Measurements from ENCODE around the gene CATSPERD.
"Not testable (repeated sequence)": the region's sequence is repeated elsewhere in the genome, so short reads cannot be mapped to it uniquely, and the experiment has no call there.

The CATSPERD gene

DNA sequence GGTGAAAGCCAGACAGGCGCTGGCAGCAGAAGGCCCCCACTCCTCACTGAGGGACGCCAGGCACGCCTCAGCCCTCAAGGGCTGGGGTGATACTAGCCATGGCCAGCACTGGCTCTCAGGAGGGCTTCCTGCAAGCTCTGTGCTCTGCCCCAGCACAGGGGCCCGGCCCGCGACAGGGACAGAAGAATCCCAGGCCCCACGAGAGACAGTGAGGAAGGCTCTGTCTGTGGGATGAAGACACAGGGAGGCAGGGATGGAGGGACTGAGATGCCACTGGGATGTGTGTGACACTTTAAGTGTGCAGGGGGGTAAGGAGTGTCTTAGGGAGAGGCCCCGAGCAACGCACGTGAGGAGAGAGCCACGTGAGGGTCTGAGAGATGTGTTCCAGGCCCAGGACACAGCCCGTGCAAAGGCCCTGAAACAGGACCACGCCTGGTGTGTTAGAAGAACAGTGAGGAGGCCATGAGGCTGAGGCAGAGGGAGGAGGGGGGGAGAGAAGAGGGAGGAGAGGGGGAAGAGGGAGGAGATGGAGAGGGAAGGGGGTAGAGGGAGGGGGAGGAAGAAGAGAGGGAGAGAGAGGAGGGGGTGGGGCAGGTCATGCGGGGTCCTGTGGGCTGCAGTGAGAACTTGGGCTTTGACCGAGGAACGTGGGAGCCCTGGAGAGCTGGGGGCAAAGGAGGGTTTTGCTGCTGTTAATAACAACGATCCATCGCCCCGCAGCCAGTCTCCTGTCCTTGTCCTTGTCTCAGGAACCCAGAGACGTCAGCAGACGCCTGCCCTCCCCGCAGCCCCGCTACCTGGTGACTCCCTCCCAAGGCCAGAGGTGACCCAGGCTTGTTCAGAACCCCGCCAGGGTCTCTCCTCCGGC is 23.2 kb upstream of the CATSPERD start:
- DNase-seq (ENCODE audit: low spot score), result no peak

DNA sequence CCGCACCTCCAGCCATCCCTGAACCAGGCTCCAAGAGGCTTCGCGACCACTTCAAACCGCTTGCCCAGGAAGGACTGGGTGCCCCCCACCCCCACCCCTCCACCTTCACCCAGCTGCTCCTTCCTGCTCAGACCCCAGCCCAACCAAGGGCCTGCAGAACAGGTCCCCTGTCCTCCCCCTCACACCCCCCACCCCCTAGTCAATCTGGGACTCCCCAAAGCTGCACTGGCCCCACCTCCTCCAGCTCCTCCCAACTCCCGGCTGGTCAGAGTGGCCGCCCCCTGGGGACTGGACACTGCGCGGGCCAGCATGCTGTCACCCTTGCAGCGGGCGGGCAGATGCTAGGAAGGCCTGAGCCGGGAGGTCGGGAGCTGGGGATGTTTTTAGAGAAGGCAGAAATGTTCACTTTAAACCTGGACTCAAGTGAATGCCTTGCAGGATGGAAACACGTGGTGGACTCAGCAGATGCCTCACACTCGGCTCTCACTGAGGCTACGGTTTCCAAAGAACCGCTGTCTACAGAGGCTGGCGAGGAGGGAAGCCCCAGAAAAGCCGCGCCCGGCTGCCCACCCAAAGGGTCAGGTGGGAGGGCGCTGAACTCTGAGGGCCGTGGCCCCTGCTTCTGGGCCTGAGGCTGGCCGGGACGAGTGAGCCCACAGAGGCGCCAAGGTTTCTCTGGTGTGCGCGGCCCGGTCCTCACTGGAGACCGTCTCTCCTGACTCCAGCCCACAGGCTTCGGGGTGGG is 22.4 kb upstream of the CATSPERD start:
- DNase-seq (ENCODE audit: low spot score), result no peak

DNA sequence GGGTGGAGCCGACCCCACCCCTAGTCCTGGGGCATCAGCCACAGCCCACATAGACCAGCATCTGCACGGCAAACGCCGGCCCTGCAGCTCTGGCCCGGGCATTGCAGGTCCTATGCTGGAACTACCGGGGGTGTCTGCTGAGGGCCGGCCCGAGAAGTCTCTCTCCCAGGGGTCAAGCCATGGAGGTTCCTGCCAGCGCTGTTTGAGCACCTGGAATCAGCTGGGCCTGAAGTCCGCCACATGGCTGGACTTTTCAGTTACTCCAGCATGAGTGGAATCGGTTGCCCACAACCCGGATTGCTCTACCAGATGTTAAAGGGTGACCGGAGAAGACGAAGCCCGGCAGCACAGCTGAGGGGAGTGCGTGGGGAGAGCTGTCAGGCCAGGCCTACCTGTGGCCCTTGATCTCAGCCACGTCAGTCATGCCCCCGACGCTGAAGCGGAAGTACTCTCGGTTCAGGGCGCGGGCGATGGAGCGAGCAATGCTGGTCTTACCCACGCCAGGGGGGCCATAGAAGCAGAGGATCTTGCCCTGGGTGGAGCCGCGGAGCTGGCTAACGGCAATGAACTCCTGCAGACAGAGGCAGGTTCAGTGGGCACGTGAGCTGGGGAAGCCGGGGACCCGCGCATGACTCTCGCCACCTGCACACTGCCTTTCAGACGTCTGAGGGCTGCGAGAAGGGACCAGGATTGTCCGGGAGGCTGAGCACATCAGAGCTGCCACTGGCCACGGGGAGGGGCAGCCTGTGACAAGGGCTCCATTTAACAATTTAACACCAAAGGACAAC is 21.6 kb upstream of the CATSPERD start:
- DNase-seq (ENCODE audit: low spot score), result no peak

DNA sequence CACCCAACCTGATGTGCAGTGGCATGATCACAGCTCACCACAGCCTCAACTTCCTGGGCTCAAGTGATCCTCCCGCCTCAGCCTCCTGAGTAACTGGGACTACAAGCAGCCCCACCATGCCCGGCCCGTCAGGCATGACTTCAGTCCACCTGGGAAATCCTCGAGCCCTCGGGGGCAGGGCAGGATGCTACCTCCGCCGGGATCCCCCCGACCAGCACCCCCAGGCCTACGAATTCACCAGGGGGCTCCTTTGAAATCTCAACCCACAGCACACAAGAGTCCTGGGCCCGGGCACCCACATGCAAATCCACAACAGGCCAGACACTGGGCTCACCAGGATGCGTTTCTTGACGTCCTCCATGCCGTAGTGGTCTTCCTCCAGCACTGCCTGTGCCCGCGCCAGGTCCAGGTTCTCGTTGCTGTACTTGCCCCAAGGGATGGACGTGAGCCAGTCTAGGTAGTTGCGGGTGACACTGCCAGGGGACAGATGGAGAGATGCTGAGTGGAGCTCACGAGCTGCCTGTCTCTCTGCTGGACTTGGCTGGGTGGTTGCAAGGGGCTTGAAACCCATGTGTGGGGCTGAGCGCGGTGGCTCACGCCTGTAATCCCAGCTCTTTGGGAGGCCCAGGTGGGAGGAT is 19.9 kb upstream of the CATSPERD start:
- no peak for DNase-seq (ENCODE audit: low spot score)

DNA sequence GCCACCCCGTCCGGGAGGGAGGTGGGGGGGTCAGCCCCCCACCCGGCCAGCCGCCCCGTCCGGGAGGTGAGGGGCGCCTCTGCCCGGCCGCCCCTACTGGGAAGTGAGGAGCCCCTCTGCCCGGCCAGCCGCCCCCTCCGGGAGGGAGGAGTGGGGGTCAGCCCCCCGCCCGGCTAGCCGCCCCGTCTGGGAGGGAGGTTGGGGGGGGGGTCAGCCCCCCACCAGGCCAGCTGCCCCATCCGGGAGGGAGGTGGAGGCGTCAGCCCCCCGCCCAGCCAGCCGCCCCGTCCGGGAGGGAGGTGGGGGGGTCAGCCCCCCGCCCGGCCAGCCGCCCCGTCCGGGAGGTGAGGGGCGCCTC is 18.4 kb upstream of the CATSPERD start:
- DNase-seq (ENCODE audit: low spot score), result not testable (repeated sequence)

DNA sequence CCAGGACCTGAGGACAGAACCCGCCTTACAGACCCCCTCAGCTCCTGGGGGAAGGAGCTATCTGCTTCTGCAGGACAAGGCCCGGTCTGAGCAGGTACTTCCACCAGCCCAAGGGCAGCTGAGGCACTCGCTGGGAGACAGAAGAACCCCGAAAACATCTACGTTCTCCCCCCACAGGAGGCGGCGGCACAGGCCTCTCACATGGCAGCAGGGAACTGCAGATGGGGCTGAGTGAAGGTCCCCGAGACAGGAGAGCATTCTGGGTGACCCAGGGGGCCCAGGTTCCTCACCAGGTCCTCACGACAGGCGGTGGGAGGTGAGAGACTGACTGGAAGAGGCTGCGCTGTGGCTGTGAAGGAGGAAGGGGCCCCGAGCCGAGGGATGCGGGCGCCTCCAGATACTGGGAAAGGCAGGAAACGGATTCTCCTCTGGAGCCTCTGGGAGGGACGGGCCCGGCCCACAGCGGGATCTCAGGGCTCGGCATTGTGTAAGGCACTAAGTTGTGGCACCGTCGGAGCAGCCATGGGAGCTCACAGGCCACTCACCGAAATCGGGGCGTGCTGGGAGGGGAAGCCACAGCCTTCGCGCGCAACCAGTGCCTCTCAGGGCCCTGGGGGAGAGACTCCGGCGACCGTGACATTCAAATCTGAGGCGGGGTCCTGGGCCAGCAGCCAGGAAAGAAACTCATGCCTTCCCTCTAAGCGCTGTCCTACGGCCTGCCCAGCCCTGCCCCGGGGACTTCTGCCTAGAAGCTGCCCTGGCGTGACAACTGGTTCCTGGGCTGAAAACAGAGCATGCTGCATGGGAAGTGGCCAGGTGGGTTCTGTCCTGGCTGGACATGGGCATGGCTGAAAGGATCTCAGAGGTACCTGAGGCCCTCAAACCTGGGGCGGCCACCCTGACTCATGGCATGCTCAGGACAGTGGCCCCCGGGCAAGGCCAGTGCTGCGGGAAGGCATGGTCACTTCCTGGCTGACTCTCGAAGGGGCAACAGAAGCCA is 16.3 kb upstream of the CATSPERD start:
- no peak for DNase-seq (ENCODE audit: low spot score)

DNA sequence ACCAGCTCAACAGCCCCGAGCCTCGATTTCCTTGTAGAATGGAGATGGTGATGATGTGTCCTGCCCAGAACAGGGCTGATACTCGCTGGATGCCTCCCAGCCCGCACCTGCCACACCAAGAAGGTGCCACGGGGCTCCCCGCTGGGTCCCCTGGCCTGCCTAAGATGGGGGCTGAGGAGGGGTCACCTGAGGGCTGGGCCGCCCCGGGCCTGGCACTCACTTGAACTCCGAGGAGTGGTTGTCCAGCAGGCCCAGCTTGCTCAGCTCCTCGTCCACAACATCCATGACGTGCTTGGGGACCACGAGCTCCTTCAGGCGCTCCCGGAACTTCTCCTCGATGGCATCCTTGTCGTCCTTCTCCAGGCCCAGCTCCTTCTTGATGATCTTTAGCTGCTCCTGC is 14.9 kb upstream of the CATSPERD start:
- no peak for DNase-seq (ENCODE audit: low spot score)

DNA sequence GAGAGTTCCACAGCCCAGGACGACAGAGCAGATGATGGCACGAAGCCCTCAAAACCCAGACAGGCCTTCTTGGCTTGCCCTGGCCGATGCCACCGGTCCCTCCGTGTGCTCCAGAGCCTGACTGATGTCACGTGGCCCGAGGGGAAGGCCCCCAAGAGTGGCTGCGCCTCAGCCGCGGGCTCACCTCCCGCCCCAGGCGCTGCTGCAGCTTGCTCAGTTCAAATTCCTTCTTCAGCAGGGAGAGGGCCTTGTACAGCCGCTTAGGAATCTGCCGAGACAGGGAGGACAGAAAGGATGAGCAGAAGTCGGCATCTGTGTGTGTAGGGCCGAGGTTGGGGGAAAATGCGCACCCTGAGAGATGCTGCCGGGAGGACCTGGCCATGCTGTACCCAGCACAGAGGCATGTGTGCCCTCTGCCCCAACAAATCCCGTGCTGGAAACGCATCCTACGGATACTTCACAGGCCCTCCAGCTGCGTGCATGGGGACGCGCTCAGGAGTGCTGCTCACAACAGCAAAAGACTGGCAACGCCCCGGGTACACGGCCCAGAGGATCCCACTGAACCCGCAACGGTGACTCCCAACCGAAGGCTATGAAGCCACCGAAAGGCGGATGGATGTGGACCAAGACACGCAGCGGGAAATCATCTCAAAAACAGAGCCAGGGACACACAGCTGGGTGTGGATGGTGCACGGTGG is 13.4 kb upstream of the CATSPERD start:
- DNase-seq (ENCODE audit: low spot score), result no peak

DNA sequence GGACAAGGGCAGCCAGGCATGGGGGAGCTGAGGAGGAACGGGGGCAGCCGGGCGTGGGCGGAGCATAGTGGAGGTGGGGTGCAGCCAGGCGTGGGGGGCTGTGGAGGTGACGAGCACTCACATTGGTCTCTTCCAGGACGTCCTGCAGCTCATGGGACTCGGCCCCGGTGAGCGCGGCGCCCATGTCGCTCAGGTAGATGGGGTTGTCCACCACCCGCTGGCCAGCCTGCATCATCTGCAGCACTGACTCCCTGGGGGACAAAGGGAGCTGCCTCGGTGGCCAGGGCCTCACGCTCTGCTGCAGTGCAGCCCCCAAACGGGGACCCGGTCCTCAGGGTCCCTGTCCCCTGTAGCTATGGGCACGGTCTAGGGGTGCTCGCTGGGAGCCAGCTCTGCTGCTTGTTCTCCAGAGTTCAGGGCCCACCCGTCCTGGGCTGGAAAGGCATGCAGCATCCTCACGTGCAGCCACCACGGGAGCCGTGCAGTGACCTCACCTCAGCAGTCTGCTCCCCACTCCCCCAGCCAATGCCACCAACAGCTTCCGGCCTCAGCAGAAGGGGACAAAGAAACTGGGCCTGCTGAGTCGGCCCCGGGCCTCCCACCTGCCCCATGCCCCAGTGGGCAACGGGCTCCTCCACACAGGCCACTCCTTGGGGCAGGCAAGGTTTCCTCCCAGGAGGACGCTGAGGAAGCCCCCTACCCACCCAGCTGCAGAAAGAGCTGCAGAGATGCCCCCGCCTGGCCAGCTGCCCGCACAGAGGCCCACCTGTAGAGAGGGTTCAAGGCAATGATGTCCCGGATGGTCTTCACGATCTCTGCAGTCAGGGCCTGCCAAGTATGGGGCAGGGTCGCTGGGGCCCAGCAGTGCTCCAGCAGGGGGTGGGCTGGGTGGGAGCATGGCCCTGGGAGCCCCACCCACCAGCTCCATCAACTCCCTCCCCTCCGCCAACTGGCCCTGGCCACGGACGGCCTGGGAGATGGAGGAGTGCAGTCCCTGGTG is 12.6 kb upstream of the CATSPERD start:
- DNase-seq (ENCODE audit: low spot score), result no peak

DNA sequence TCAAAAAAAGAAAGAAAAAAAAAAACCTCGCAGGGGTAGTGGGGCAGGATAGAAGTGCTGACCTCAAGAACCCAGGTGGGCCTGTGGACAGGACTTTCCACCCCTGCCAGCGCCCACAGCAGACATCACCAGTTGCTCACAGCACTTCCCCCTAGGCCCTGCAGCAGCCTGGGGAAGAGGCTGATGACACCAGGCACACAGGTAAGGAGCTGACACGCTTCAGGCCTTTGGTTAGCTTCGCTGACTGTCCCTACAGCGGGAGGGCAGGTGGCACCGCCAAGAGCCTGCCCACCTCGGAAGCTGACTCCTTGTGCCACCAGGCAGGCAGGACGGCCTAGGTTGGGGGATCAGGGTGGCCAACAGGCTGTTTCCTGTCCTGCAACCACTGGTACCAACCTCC is 9.4 kb upstream of the CATSPERD start:
- DNase-seq (ENCODE audit: low spot score), result no peak

DNA sequence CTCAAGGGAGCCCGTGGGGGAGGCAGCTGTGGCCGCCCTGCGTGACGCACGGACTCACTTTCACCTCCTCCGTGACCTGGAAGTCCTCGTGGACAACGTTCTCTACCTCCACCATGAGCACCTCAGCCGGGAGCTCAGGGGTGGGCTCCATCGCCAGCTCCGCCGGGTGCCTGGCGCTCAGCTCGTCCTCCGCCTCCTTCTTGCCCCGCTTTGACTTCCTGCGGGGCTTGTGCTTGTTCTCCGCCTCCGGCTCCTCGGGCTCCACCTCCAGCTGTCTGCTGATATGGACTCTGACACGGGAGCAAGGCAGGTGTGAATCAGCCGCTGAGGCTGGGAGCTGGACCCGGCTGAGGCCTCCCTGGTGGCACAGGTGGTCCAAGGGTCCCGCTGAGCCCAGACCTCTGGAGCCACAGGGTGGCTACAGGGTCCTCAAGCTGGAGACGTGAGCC is 8.7 kb upstream of the CATSPERD start:
- DNase-seq (ENCODE audit: low spot score), result no peak

DNA sequence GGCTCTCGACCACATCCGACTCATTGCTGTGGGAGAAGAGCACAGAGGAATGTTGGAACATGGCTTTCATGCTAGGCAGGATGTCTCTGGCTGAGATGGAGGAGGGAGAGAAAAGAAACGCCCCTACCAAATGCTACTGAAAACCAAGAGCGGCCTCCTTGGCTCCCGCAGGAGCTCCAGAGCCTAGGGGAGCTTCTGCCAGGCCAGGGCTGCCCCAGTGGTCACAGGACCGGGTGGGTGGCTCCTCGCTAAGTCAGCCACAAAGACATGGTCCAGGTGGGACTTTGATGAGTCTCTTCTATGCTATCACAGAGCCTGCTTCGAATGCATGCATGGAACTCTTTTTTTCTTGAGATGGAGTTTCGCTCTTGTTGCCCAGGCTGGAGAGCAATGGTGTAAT is 7.2 kb upstream of the CATSPERD start:
- DNase-seq (ENCODE audit: low spot score), result no peak

DNA sequence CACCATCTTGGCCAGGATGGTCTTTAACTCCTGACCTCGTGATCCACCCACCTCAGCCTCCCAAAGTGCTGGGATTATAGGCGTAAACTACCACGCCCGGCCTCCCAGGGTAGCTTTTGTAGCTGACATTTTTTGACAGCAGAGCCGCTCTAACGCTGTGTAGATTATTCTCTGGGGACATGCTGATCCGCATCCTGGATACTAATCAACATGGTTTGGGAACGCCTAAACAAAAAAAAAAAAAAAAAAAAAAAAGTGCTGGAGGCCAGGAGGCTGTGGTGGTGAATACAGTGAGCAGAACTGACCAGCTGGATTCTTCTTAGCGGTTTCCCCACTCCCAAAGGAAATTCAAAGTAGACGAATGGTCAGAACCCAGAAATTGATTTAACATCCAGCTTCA is 5.6 kb upstream of the CATSPERD start:
- DNase-seq (ENCODE audit: low spot score), result no peak

DNA sequence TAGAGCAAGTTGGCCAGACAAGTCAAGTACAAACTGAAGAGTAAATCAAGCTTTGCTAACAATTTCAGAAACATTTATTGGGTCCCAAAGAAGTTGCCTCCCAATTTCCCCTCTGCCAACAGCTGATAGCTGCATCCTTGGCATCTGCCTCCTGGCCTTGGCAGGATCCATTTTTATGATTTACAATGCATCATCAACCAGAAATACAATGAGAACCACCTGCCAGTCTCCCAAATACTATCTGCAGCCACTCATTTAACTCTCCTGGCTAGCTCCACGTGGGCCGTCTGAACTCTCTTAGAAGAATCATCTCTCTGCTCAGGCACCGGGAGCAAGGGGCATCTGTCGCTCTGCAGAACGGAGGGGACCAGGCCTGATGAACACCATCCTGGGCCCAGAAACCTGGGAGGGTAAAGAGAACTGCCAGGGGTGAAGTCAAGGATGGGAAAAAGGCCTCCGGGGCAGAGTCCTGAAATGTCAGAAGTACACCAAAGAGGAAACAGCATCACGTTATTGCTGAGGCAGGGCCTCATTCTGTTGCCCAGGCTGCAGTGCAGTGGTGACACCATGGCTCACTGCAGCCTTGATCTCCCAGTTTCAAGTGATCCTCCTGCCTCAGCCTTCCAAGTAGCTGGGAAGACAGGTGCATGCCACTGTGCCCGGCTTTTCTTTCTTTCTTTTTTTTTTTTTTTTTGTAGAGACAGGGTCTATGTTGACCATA is 3.1 kb upstream of the CATSPERD start:
- no peak for DNase-seq (ENCODE audit: low spot score)

DNA sequence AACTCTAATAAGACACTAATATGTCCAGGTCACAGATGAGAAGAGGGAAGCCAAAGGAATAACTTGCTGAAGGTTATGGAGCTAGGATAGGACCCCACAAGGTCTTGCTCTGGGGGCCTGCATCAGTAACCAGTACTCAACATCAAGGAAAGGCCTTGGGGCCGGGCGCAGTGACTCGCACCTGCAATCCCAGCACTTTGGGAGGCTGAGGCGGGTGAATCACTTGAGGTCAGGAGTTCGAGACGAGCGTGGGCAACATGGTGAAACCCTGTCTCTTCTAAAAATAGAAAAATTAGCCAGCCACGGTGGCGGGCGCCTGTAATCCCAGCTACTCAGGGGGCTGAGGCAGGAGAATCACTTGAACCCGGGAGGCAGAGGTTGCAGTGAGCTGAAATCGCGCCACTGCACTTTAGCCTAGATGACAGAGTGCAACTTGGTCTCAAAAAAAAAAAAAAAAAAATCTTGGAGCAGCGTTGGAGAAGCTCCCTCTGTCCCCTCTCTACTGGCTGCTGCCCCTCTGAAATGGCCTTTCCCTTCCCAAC is 2.3 kb upstream of the CATSPERD start:
- DNase-seq (ENCODE audit: low spot score), result no peak

DNA sequence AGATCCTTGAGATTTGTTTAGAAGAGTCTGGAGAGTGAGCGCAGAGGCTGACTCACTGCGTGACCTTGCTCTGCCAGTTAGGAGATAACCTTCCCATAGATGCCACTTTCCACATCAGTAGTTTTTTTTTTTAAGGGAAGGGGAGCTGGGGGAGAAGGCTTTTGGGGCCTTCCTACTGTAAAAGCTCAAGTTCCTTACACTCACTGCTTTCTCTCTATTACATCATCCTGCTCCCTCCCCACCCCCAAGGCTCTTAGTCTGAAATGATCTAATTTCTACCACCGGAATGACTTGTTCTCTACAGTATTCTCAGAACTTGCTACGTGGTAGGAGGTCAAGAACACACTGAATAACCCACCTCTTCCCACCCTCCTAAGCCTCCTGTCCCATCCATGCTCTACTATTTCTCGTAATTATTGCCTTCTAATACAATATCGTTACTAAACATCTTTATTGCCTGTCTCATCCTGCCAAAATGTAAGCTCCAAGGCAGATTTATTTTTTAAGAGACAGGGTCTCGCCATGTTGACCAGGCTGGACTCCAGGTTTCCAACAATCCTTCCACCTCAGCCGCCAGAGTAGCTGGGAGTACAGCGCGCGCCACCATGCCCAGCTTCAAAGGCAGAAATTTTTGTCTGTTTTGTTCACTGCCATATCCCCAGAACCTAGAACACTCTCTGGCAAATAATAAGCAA is 1.7 kb upstream of the CATSPERD start:
- peak; percentile 66 for DNase-seq (ENCODE audit: low spot score)

DNA sequence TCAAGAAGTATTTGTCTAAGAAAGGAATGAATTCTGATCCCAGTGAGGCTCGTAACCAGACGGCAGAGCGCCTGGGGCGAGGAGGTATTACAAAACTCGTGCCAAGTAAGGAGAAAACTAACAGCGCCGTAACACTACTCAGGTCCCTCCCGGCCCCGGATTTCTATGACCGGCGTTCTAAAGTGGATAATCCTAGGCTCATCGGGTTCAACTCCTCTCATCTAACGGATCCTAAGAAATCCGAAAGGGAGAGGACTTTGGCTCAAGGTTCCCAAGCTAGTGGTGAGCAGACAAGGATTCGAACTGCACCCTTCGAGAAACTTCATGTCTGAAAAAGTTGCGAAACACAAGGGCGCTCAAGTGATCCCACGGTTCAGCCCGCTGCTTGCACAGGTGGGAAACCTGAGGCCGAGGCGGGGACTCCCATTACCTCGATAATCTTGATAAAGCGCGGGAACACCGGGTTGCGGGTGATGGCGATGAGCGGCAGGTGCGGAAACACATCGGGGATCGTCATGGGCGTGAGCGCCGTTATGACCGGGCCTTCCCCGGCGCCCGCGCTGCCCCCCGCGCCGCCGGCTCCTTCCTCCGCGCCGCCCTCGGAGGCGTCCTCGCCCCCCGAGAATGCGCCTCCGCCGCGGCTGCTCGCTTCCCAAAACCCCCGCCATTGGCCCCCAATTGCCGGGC is 1.0 kb upstream of the CATSPERD start:
- no peak for DNase-seq (ENCODE audit: low spot score)
